Activated CD8-positive, alpha-beta memory T cell treated with anti-CD3 and anti-CD28 coated beads for 36 hours (primary cell): ENCODE results near the gene PVRIG. TPM values are rescaled to one million over a fixed set of nuclear protein-coding genes. Genes with fewer than 3 reads are reported as not detected.
"Not testable (repeated sequence)": the region's sequence is repeated elsewhere in the genome, so short reads cannot be mapped to it uniquely, and the experiment has no call there.

Experiments used
- CTCF ChIA-PET: fragments of 350-600 bp; sonication (Branson Sonifier 250); formaldehyde crosslinking; loops from one replicate; lab custom pipeline; 2021; ENCODE audit warnings: antibody characterized with exemption; lab: Charles Lee
- POLR2A ChIA-PET: fragments of 350-600 bp; sonication (Branson Sonifier 250); formaldehyde crosslinking; loops from one replicate; lab custom pipeline; 2021; ENCODE audit warnings: antibody characterized with exemption; lab: Charles Lee
- total RNA-seq, 2 experiments: library from RNA; stranded (reverse); gene quantifications; one replicate each; pipeline ENCODE4 v1.2.3, GENCODE V29; 2021

PVRIG gene
- total RNA-seq, 2 experiments from 2014 or later = 22.4 to 23.6 TPM

DNA sequence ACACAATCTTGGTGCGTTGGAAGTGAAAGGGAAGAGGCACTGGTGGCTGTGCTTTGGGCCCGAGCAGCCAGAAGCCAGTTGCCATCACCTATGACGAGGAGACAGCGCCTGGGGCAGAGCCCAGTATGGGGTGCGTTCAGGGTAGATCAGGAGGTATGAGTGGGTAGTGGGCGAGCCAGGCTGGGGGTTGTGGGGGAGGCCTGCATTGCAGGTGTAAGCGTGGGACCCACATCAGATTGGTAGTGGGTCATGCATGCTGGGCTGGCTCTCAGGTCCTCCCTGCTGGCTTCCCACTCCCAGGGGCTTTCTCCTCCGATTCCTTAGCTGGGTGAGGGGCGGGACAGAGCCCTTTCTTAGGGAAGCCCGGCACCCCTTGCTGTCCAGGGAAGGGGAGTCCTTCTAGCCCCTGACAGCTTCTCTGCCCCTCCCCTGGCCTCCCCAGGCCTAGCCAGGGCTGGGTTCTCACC lies 445 bp upstream of the PVRIG start:
- ChIA-PET POLR2A (interaction anchor here (1.0 to 1.5 kb wide), 2 partner anchors 8 to 29 kb away, joined by 3 read pairs; no protein-coding TSS in a partner anchor), CTCF (interaction anchor here (1.6 to 5.6 kb wide), 2 partner anchors 10 to 85 kb away, joined by 5 to 23 read pairs; no protein-coding TSS in a partner anchor)

DNA sequence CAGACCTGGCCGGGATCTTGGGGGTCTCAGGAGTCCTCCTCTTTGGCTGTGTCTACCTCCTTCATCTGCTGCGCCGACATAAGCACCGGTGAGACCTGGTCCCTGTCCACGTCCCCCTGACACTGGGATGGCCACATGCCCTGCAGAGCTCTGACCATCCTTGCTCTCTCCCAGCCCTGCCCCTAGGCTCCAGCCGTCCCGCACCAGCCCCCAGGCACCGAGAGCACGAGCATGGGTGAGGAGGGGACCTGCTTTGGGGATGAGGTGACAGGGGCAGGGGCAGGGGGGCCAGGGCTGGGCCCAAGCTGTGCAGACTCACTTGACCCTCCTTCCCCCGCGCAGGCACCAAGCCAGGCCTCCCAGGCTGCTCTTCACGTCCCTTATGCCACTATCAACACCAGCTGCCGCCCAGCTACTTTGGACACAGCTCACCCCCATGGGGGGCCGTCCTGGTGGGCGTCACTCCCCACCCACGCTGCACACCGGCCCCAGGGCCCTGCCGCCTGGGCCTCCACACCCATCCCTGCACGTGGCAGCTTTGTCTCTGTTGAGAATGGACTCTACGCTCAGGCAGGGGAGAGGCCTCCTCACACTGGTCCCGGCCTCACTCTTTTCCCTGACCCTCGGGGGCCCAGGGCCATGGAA lies 959 bp downstream of the PVRIG start:
- POLR2A ChIA-PET = interaction anchor here (1.0 to 1.5 kb wide), 3 partner anchors 9 to 73 kb away, joined by 3 read pairs; no protein-coding TSS in a partner anchor
- CTCF ChIA-PET = interaction anchor here (0.7 to 5.6 kb wide), 4 partner anchors 12 to 49 kb away, joined by 3 to 23 read pairs (median 8); no protein-coding TSS in a partner anchor

DNA sequence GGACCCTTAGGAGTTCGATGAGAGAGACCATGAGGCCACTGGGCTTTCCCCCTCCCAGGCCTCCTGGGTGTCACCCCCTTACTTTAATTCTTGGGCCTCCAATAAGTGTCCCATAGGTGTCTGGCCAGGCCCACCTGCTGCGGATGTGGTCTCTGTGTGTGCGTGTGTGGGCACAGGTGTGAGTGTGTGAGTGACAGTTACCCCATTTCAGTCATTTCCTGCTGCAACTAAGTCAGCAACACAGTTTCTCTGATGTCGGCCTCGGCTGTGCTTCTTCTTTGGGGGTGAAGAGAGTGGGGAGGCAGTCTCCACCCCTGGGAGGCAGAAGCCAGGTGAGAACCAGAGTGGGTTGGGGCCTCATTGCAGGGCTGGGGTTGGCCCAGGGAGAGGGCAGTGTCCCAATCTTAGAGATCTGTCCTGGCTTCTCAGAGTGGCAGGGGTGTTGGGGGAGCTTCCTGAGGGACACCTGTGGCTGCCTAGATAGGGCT lies 1.5 kb downstream of the PVRIG start:
- ChIA-PET CTCF (interaction anchor here (0.6 to 5.6 kb wide), 4 partner anchors 12 to 57 kb away, joined by 3 to 23 read pairs (median 8); no protein-coding TSS in a partner anchor), POLR2A (interaction anchor here (0.5 to 1.4 kb wide), 6 partner anchors 12 to 303 kb away, joined by 3 read pairs; no protein-coding TSS in a partner anchor)

DNA sequence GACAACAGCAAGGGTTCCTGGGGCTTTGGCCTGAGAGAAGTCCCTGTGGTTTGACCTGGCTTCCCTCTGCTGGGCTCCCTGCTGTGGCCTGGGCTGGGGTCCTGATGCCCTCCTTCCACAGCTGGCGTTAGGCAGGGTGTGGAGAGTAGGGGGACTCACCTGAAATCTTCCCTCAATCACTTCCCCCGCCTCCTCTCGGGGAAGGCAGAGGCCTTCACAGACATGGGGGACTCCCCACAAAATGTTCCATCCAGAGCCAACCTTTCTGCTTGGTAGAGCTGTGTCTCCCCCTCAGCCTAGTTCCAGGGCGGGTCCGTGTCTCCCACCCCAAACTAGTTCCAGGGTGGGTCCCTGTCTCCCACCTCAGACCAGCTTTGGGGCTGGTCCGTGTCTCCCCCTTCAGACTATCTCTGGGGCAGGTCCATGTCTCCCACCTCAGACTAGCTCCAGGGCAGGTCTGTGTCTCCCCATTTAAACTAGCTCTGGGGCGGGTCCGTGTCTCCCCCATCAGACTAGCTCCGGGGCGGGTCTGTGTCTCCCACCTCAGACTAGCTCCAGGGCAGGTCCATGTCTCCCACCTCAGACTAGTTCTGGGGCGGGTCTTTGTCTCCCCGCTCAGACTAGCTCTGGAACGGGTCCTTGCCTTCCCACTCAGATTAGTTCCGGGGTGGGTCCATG lies 2.2 kb downstream of the PVRIG start:
- ChIA-PET POLR2A (interaction anchor here (0.5 to 1.4 kb wide), 5 partner anchors 13 to 303 kb away, joined by 3 read pairs; no protein-coding TSS in a partner anchor), CTCF (interaction anchor here (0.6 to 5.6 kb wide), 3 partner anchors 13 to 57 kb away, joined by 3 to 23 read pairs (median 11); no protein-coding TSS in a partner anchor)

DNA sequence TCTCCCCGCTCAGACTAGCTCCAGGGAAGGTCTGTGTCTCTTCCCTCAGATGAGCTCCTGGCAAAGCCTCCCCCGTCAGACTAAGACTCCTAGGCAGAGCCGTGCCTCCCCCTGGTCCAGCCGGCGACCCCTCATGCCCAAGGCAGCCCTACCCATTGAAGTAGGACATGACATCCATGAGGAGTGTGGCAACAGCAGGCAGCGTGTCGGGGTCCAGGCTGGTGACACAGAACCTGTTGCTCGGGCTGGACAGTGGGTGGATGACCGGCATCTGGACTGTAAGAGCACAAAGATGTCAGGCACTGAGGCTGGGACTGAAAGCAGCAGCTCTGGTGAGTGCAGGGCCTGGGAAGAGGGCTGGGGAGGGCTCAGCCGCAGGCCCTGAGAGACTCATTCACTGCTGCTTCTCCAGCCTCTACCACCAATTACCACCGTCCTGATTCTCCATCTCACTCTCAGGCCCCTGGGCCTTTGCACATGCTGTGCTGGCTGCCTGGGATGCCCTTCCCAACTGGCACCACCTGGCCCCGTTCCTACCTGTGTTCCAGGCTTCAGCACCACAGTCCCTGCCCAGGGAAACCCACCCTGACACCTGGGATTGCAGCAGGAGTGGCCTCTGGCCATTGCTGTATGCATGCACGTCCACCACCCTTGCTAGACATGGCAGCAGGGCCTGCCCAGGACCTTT lies 2.8 kb downstream of the PVRIG start:
- ChIA-PET POLR2A (interaction anchor here (1.3 kb wide), 1 partner anchor 50 kb away, joined by 3 read pairs; no protein-coding TSS in a partner anchor), CTCF (interaction anchor here (2.7 to 5.6 kb wide), 2 partner anchors 14 to 33 kb away, joined by 11 to 23 read pairs; no protein-coding TSS in a partner anchor)

DNA sequence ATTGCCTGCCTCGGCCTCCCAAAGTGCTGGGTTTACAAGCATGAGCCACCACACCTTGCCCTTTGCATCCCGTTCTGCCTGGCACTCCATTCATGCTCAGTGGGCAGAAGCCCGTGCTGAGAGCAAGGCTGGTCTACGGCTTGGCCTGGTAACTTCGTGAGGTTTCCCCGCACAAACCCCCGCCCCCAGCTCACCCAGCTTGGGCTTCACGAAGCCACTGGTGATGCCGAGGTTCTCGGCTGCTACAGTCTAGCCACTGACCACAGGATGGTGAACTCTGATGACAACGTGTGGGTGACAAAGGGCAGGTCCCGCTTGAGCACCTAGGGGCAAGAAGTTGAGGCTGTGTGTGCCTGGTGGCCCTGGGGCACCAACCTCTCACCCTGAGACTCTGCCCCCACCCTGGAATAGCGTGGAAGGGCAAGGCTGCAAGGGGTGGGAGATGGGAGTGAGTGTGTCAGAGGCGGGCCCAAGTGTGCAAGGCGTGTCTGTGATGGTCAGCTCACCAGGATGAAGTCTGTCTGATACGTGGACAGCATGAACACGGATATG lies 3.7 kb downstream of the PVRIG start:
- POLR2A ChIA-PET = not testable (repeated sequence)

DNA sequence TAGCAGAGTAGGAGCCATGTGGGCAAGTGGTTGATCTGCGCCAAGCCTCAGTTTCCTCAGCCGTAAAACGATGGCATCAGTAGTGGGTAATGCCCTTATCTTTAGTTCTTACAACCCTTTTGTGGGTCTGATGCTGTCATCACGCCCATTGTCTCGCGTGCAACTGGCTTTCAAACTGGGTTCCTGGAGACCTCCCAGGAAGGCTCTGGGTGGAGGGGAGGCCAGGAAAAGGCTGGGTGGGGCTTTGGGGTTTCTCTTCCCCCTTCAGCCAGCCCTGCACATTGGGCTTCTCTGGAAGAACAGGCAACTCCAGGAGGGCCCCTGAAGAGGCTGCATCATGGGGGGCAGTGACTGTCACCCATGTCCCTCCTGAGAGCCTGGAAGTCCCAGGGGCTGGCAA lies 5.1 kb downstream of the PVRIG start:
- POLR2A ChIA-PET = not testable (repeated sequence)
- CTCF ChIA-PET = interaction anchor here (0.5 kb wide), 1 partner anchor 13 kb away, joined by 3 read pairs; no protein-coding TSS in a partner anchor

More for the DNA sequence above, 3.7 kb downstream of the PVRIG start:
- CTCF ChIA-PET = not testable (repeated sequence)

DNA sequence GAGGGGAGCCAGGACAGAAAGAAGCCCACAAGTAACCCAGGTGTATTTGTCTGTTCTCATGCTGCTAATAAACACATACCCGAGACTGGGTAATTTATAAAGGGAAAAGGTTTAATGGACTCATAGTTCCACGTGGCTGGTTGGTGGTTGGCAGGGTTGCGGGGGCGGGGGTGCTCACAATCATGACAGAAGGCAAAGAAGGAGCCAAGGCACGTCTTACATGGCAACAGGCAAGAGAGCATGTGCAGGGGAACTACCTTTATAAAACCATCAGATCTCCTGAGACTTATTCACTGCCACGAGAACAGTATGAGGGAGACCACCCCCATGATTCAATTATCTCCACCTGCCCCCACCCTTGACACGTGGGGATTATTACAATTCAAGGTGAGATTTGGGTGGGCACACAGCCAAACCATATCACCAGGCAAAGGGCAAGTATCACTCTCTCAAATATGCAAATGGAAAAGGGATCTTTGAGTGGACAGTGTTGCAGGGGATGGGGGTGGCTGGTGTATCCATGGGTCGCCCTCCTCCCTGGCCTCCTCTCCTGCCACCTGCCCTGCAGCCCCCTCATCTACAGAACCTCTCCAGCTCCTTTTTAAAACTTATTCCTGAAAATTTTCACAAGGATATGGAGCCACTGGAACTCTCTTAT lies 15.0 kb downstream of the PVRIG start:
- CTCF ChIA-PET = not testable (repeated sequence)
- POLR2A ChIA-PET = interaction anchor here (0.6 to 0.7 kb wide), 2 partner anchors 10 to 332 kb away, joined by 3 read pairs; no protein-coding TSS in a partner anchor

DNA sequence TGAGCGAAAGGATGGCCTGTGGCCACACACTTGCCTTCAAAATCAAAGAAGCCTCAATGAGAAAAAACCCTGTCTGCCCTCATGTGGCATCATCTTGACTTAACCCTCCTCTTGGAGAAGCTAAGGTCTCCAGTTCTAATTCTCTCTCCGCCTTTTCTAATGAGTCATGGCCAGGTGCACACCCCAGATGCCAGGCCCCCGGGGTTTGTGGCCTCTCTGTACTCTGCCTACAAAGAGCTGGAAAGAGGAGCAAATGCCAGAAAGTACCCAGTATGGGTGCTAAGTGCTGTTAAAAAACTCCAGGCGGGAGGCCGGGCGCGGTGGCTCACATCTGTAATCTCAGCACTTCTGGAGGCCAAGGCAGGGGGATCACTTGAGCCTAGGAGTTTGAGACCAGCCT lies 20.2 kb downstream of the PVRIG start:
- CTCF ChIA-PET = interaction anchor here (1.0 kb wide), 1 partner anchor 23 kb away, joined by 4 read pairs; no protein-coding TSS in a partner anchor
- POLR2A ChIA-PET = not testable (repeated sequence)

DNA sequence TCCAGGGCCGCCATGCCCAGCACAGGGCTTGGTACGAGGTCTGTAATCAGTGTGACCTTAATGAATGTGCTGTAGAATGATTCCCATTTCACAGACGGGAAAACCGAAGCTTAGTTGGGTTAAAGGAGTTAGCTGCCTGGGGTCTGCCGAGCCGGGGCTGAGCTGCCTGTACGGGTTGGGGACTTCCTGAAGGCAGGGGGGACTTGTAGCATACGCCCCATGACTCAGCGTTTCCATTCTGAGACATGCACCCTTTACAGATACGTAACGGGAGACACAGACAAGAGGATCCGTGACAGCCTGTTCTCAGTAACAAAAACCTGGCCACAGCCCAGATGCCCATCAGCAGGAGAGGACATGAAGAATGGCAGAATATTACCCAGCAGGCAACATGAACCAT lies 23.6 kb downstream of the PVRIG start:
- CTCF ChIA-PET = not testable (repeated sequence)

DNA sequence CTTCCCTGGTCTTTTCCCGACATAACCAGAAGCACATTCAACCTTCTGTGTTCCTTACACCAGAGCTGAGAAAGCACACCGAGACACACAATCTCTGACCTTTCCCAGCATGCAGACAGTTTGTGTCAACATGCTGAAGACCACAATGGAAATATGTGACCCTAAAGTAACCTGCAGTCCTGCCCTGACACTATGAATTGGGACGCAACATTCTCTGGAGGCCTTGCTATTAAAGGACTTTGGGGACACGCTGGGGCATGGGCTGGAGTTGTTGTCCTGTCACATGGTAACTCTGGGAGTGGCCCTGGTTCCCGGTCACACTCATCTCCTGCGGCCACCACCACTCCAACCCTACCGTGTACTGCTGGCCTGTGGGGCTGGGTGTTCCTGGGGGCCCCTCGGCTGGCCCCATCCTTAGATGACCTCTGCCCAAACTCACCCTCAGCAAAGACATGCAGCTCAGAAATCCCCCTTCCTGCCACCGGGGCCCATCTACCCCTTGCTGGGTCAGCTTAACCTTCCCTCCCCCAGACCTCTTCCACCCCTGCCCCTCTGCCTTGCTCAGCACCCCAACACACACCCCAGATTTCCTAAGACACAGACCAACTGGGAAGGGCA lies 25.3 kb downstream of the PVRIG start:
- POLR2A ChIA-PET = interaction anchor here (0.7 kb wide), 1 partner anchor 24 kb away, joined by 3 read pairs; no protein-coding TSS in a partner anchor
- CTCF ChIA-PET = interaction anchor here (0.7 kb wide), 1 partner anchor 633 kb away, joined by 3 read pairs; no protein-coding TSS in a partner anchor

More for the DNA sequence above, 23.6 kb downstream of the PVRIG start:
- POLR2A ChIA-PET = not testable (repeated sequence)

DNA sequence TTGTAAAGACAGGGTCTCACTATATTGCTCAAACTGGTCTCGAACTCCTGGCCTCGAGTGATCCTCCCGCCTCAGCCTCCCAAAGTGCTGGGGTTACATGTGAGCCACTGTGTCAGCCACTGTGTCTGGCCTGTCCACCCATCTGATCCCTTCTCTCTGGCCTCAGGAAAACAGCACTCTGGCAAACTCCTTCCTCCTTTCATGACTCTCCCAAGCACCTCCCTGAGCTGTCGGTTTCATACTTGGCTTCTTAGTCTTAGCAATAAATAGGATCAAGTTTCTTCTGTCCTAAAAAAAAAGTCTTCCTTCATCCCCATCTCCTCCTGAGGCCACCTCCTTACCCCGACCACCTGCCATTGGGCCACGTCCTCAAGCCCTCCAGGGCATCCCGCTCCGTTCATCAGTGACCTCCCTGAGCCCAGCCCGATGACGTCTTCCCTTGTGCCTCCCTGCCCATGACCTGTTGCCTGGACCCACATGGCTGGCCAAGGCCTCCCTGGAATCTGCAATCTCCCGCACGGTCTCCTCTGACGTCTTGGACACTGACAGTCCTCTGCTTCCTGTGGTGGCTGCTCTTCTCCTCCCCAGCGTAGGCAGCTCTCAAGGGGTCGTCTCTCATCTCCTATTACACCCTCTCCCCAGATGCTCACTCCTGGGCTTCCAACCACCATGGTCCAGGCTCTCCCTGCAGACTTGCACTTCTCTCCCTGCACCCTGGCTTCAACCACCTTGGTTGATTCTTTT lies 26.5 kb downstream of the PVRIG start:
- CTCF ChIA-PET, POLR2A ChIA-PET: not testable (repeated sequence)

DNA sequence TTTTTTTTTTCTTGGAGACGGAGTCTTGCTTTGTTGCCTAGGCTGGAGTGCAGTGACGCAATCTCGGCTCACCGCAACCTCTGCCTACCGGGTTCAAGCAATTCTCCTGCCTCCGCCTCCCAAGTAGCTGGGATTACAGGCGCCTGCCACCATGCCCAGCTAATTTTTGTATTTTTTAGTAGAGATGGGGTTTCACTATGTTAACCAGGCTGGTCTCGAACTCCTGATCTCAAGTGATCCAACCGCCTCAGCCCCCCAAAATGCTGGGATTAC lies 27.1 kb downstream of the PVRIG start:
- CTCF ChIA-PET, POLR2A ChIA-PET: not testable (repeated sequence)

DNA sequence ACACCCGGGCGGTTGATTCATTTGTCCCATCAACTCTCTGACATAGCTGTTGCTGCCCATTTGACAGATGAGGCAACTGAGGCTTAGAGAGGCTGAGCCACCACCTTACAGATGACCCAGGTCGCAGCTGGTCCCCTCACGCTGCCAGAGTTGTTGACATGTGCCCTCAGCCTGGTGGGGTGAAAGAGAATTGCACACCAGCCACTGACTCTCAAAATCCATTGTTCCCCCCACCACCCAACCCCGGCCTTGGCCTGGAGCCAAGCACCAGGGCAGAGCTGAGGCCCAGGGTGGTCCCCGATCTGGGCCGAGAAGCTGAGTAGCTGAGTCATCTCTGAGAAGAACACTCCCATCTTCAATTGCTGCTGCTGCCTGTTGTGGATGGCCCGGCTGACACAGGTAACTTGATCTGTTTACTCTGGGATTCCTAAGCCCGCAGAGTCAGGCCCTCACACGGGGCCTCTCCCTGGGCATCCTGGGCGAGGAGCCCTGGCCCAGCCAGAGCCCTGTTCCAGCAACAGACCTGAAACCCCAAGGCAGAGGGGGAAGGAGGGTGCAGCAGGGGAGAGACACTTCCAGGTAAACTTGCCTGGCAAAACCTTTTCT lies 27.5 kb downstream of the PVRIG start:
- ChIA-PET CTCF (no interaction called here), POLR2A (no interaction called here)

DNA sequence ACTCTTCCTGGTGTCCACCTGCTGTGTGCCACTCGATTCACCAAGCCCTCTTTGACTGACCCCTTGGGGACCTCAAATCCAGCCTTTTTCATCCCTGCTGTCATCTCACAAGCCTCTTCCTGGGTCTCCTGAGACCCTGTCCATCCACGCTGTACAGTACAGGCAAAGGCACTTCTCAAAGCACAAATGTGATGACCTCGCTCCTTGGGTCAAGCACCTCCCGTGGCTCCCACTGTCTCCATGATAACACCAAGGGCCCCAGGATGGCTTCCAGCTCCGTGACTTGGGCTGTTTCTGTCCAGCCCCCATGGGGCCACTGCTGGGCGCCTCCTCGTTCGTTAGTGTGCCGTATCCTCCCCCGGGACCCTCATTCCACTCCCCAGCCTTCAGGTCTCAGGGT lies 28.7 kb downstream of the PVRIG start:
- CTCF ChIA-PET = no interaction called here
- POLR2A ChIA-PET = no interaction called here

DNA sequence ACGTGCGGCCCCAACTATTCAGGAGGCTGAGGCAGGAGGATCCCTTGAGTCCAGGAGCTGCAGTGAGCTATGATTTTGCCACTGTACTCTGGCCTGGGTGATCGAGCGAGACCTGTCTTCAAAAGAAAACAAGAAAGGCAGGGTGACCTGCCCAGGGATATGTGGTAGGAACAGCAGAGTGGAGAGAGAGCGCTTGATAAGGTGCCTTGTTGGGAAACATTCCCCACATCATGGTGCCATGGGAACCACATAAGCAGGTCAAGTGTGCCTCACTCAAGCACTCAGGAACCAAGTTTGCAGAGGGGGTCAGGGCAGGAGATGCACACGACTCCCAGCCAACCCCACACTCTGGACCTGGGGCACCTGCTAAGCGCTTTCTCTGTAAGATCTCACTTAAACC lies 37.3 kb downstream of the PVRIG start:
- ChIA-PET CTCF (no interaction called here), POLR2A (no interaction called here)

DNA sequence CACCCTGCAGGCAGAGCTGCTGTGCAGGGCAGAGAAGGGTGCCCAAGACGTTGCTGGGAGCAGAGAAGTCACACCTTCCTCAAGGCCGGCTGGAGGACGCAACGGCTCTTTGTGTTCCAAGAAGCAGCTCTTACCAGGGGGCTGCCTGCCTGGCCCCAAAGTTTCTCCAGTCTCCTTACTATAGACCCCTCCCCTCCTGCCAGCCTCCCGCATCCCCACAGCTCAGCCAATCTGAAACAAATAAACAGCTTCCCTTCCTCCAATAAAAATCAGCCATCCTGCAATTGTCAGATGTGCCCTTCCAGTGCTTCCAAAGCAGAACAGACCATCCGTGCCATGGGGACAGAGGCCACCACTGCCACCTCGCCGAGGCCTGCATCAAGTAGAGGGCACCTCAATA lies 40.2 kb downstream of the PVRIG start:
- POLR2A ChIA-PET, CTCF ChIA-PET: not testable (repeated sequence)
